Measurements from ENCODE around the gene RAD51D. TPM values are rescaled to one million over a fixed set of nuclear protein-coding genes. Genes with fewer than 3 reads are reported as not detected.

RAD51D gene
- total and polyA plus RNA-seq, 10 of the 15 experiments (the other 5 are each of a cell fraction or from before 2014, with no cell fraction given): 2.6 to 29.3 (median 13.5) TPM

DNA sequence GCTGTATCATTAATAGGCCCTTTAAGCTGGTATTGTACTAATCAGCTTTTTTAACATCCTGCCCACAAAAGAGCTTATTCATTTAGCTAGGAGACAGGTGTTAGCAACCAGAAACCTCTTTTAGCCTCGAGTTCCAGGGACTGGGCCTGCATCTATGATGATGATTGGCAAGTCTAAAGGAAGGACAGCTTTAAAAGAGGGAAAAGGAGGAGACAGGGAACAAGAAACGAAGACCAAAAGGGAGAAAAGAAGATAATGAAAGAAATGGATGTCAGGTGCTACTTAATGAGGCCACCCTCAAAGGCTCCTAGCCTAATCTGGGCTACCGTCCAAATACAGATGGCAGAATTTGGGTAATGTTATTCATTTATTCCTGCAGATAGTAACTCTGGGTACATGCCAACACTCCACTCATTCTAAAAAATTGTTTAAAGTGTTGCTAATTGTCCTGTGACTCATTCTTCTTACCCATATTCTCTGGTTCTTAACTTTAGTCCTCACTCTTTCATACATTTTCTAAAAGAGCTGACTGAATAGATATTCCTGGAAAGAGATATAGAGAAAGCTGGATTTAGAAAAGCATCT lies 37.5 kb downstream of the RAD51D start:
- POLR2A ChIA-PET: interaction anchor here (1.0 to 7.1 kb wide), 8 partner anchors 9 to 54 kb away, joined by 3 to 102 read pairs (median 4); partner anchors contain the start of gene RFFL
- SMC1A ChIA-PET (ENCODE audit: uncharacterized antibody, unreplicated experiment): interaction anchor here (0.9 to 14.7 kb wide), 13 partner anchors 8 to 101 kb away, joined by 3 to 534 read pairs (median 4); partner anchors contain the start of gene RFFL
- Histone ChIP-seq H3K4me1 (ENCODE audit: control insufficient read depth, insufficient read depth, low read length) (peaks cover 37% of the 10 kb centered on the region), H3K27me3 (replicated peaks in 1 of 2; ENCODE audit: control insufficient read depth in 2 of 2, insufficient read depth in 2 of 2, low read length in 1 of 2) (no peaks in the 10 kb centered on the region), H4K20me1 (ENCODE audit: control insufficient read depth, insufficient read depth) (no peaks in the 10 kb centered on the region), H3K79me2 (ENCODE audit: control insufficient read depth, insufficient read depth, low read length) (peaks cover 88% of the 10 kb centered on the region), H3K9me3 (replicated peaks; ENCODE audit: control insufficient read depth, insufficient read depth, low read length) (no peaks in the 10 kb centered on the region), H3K27ac (ENCODE audit: control insufficient read depth, insufficient read depth) (peak overlapping the region; percentile 83), H3K4me3 (peak overlapping the region; percentile 28; the same call in 1 of the 2 replicates), H3K4me2 (ENCODE audit: control insufficient read depth, insufficient read depth) (peak overlapping the region; percentile 73), H3K36me3 (ENCODE audit: control insufficient read depth in 2 of 2, insufficient read depth in 2 of 2, low read length in 1 of 2) (no peaks in the 10 kb centered on the region; a peak in 1 of 4 replicates), H2AFZ (ENCODE audit: control insufficient read depth, low read depth, low read length) (no peak overlapping the region), H3K9ac (ENCODE audit: control insufficient read depth, insufficient read depth, low read length) (peak overlapping the region; percentile 48; the same call in 1 of the 2 replicates)
- DNase-seq (ENCODE audit: low read depth, low spot score) (no peak), ATAC-seq (peak; percentile 59), FAIRE-seq (no peak)
- WGBS (ENCODE audit: insufficient coverage, insufficient replicate concordance, low lambda C conversion rate, missing lambda C conversion rate): 2% methylated on average over 3 of the region's 3 CpGs
- in situ Hi-C loops (cut with MboI): no loop called here
- CTCF ChIA-PET: interaction anchor here (0.7 to 2.4 kb wide), 11 partner anchors 8 to 83 kb away, joined by 3 to 21 read pairs (median 5); partner anchors contain the start of gene RFFL
- intact Hi-C loops (cut with micrococcal nuclease; ENCODE audit: unreplicated experiment): no loop called here
- TF ChIP-seq PKNOX1 (IDR thresholded peaks at IDR 0.05) (peak; percentile 35; the same call in 1 of the 2 replicates), NFYA (IDR thresholded peaks at IDR 0.05; ENCODE audit: borderline replicate concordance, low read depth, low read length) (no peak), NBN (IDR thresholded peaks at IDR 0.05) (0 out of 2 replicates have a peak, but pooled peaks have one; percentile 42), RUNX3 (IDR thresholded peaks at IDR 0.05; ENCODE audit: low read length) (peak; percentile 54), ATF7 (IDR thresholded peaks at IDR 0.05; ENCODE audit: low read depth) (peak; percentile 21; the same call in 1 of the 2 replicates), MTA2 (IDR thresholded peaks at IDR 0.05; ENCODE audit: low read depth) (peak; percentile 53; the same call in 1 of the 2 replicates), TCF3 (IDR thresholded peaks at IDR 0.05; ENCODE audit: borderline replicate concordance, insufficient read depth, low read depth, low read length) (0 out of 2 replicates have a peak, but pooled peaks have one; percentile 19), IKZF2 (IDR thresholded peaks at IDR 0.05) (peak in 1 of 2 experiments; percentile 14; a peak in 1 of 4 replicates)
- TF ChIP-seq, protein P1, sequence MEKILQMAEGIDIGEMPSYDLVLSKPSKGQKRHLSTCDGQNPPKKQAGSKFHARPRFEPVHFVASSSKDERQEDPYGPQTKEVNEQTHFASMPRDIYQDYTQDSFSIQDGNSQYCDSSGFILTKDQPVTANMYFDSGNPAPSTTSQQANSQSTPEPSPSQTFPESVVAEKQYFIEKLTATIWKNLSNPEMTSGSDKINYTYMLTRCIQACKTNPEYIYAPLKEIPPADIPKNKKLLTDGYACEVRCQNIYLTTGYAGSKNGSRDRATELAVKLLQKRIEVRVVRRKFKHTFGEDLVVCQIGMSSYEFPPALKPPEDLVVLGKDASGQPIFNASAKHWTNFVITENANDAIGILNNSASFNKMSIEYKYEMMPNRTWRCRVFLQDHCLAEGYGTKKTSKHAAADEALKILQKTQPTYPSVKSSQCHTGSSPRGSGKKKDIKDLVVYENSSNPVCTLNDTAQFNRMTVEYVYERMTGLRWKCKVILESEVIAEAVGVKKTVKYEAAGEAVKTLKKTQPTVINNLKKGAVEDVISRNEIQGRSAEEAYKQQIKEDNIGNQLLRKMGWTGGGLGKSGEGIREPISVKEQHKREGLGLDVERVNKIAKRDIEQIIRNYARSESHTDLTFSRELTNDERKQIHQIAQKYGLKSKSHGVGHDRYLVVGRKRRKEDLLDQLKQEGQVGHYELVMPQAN (conservative IDR thresholded peaks at IDR 0.05): no peak
- BruUV-seq (replicated peaks): no TSS peak
- RAD21 ChIA-PET (ENCODE audit: unreplicated experiment): interaction anchor here (1.1 to 17.8 kb wide), 8 partner anchors 11 to 456 kb away, joined by 4 to 452 read pairs (median 6); partner anchors contain the start of genes RFFL and SLFN12L
